HCT116 (cell line): Measurements from ENCODE around the gene ADGRE1. TPM values are rescaled to one million over a fixed set of nuclear protein-coding genes. Genes with fewer than 3 reads are reported as not detected.

Source experiments
- ATAC-seq: fragments of 200-7000 bp; cut with Tn5 transposase; 2 replicates; pipeline ENCODE4 v1.9.1; 2020; ENCODE audit warnings: mild to moderate bottlenecking, moderate library complexity
- BruUV-seq: library from RNA; stranded (reverse); fragments of 400-500 nt; replicated peaks from 2 replicates; lab custom pipeline; 2021; lab: Mats Ljungman, UMichigan
- CTCF ChIA-PET: fragments of 300-600 bp; sonication (Branson Sonifier 250); formaldehyde crosslinking; loops from one replicate; lab custom pipeline; 2021; ENCODE audit warnings: antibody characterized with exemption; lab: Charles Lee
- POLR2A ChIA-PET: fragments of 300-600, 350-600 bp; sonication (Branson Sonifier 250); formaldehyde crosslinking; loops from one replicate; lab custom pipeline; 2021; ENCODE audit warnings: antibody characterized with exemption; lab: Charles Lee
- RAD21 ChIA-PET, 2 experiments: fragments of 300-600 bp; sonication (Branson Sonifier 250); formaldehyde crosslinking; loops; one replicate each; lab custom pipeline; 2023; ENCODE audit warnings: low total read pairs in 2 of 2; ENCODE audit not compliant: uncharacterized antibody in 2 of 2, unreplicated experiment in 2 of 2, low non-redundant PET in 1 of 2; lab: Charles Lee
- DNase-seq: peaks from one replicate; pipeline ENCODE4 v3.0.0-alpha.2; 2010; ENCODE audit warnings: low read depth, low spot score
- H2AFZ ChIP-seq: fragments of 200-600 bp; shearing (Covaris generic), sonication (generic); 2 replicates; pipeline ENCODE4 v1.6.1; 2017; ENCODE audit warnings: low read depth, mixed run types, mixed read lengths, antibody characterized with exemption, low read length; ENCODE audit not compliant: poor library complexity, severe bottlenecking
- H3K27ac ChIP-seq: 2 replicates; pipeline ENCODE4 v1.5.1; 2012; ENCODE audit warnings: low read depth, low read length
- H3K27me3 ChIP-seq: fragments of 200-600 bp; sonication (generic); 2 replicates; pipeline ENCODE4 v1.6.1; 2016; ENCODE audit warnings: mixed run types, low read length, mixed read lengths; ENCODE audit not compliant: insufficient read depth
- H3K36me3 ChIP-seq, 2 experiments: fragments of 200-500 bp in 1 of 2; fragments of 200-600 bp in 1 of 2; sonication (Bioruptor generic) in 1 of 2; sonication (generic) in 1 of 2; 2 replicates each; pipeline versions ENCODE4 v1.5.1 to v1.6.1; 2014 to 2016; ENCODE audit warnings: low read length in 2 of 2, inconsistent platforms in 1 of 2, mixed read lengths in 1 of 2, mixed run types in 1 of 2; ENCODE audit not compliant: insufficient read depth in 2 of 2, control insufficient read depth in 1 of 2
- H3K4me1 ChIP-seq, 2 experiments: fragments of 200-600 bp in 1 of 2; sonication (generic) in 1 of 2; 2 replicates each; pipeline versions ENCODE4 v1.5.1 to v1.6.1; 2012 to 2017; ENCODE audit warnings: low read length in 2 of 2, inconsistent platforms in 1 of 2, mild to moderate bottlenecking in 1 of 2, mixed read lengths in 1 of 2, mixed run types in 1 of 2, moderate library complexity in 1 of 2; ENCODE audit not compliant: insufficient read depth in 2 of 2, control insufficient read depth in 1 of 2
- H3K4me2 ChIP-seq: fragments of 200-600 bp; sonication (generic); 2 replicates; pipeline ENCODE4 v1.6.1; 2017; ENCODE audit warnings: mixed run types, low read length, mixed read lengths
- H3K4me3 ChIP-seq, 2 experiments: fragments of 200-600 bp in 1 of 2; sonication (generic) in 1 of 2; replicated peaks in 1 of 2; 2 replicates each; pipeline ENCODE4 v1.5.1; 2011 to 2016; ENCODE audit warnings: low read length in 2 of 2, control low read depth in 1 of 2, low read depth in 1 of 2, mild to moderate bottlenecking in 1 of 2, mixed read lengths in 1 of 2, mixed run types in 1 of 2
- H3K79me2 ChIP-seq: fragments of 200-600 bp; sonication (generic); 2 replicates; pipeline ENCODE4 v1.6.1; 2017; ENCODE audit warnings: mild to moderate bottlenecking, mixed run types, low read length, moderate library complexity, mixed read lengths; ENCODE audit not compliant: insufficient read depth
- H3K9ac ChIP-seq: fragments of 200-600 bp; sonication (generic); 2 replicates; pipeline ENCODE4 v1.6.1; 2016; ENCODE audit warnings: low read length, mixed read lengths
- H3K9me2 ChIP-seq: fragments of 200-600 bp; sonication (generic), shearing (Covaris generic); 2 replicates; pipeline ENCODE4 v1.6.1; 2017; ENCODE audit warnings: mixed run types, mild to moderate bottlenecking, moderate library complexity; ENCODE audit not compliant: insufficient read depth
- H3K9me3 ChIP-seq, 2 experiments: fragments of 200-500 bp in 1 of 2; fragments of 200-600 bp in 1 of 2; sonication (Bioruptor generic) in 1 of 2; sonication (generic) in 1 of 2; 2 replicates each; pipeline ENCODE4 v1.6.1; 2014 to 2017; ENCODE audit warnings: low read length in 2 of 2, mixed read lengths in 2 of 2, inconsistent platforms in 1 of 2, low read depth in 1 of 2, mild to moderate bottlenecking in 1 of 2, mixed run types in 1 of 2, moderate library complexity in 1 of 2; ENCODE audit not compliant: control insufficient read depth in 1 of 2, insufficient read depth in 1 of 2
- H4K20me1 ChIP-seq: fragments of 200-600 bp; sonication (generic), shearing (Covaris generic); 2 replicates; pipeline ENCODE4 v1.6.1; 2017; ENCODE audit warnings: mixed run types, mild to moderate bottlenecking, moderate library complexity; ENCODE audit not compliant: insufficient read depth
- ATF3 ChIP-seq: IDR thresholded peaks from 2 replicates; pipeline ENCODE4 v1.6.1; 2012
- CBX3 ChIP-seq: IDR thresholded peaks from 2 replicates; pipeline ENCODE4 v1.6.1; 2012; ENCODE audit warnings: low read depth
- ELF1 ChIP-seq: IDR thresholded peaks from 2 replicates; pipeline ENCODE4 v1.6.1; 2012; ENCODE audit warnings: low read depth, borderline replicate concordance
- EZH2 ChIP-seq: fragments of 200-600 bp; sonication (generic); IDR thresholded peaks from 2 replicates; pipeline ENCODE4 v1.6.1; 2017; ENCODE audit warnings: antibody characterized with exemption, mixed run types
- EZH2phosphoT487 ChIP-seq: fragments of 200-600 bp; IDR thresholded peaks from 2 replicates; pipeline ENCODE4 v1.6.1; 2018; ENCODE audit warnings: antibody characterized with exemption, borderline replicate concordance
- FOSL1 ChIP-seq: IDR thresholded peaks from 2 replicates; pipeline ENCODE4 v1.6.1; 2012; ENCODE audit warnings: low read depth
- JUND ChIP-seq: IDR thresholded peaks from 2 replicates; pipeline ENCODE4 v1.6.1; 2012
- POLR2A ChIP-seq: IDR thresholded peaks from 2 replicates; pipeline ENCODE4 v1.7.0; 2011; ENCODE audit warnings: borderline replicate concordance; ENCODE audit not compliant: insufficient read depth, insufficient read length; ENCODE audit errors: extremely low read depth
- REST ChIP-seq: IDR thresholded peaks from 2 replicates; pipeline ENCODE4 v1.6.1; 2012; ENCODE audit warnings: low read depth
- SP1 ChIP-seq: IDR thresholded peaks from 2 replicates; pipeline ENCODE4 v1.6.1; 2012; ENCODE audit warnings: low read depth
- TCF7L2 ChIP-seq: IDR thresholded peaks from 2 replicates; pipeline ENCODE4 v1.7.0; 2011; ENCODE audit warnings: borderline replicate concordance, inconsistent platforms; ENCODE audit not compliant: insufficient read depth, insufficient read length; ENCODE audit errors: extremely low read depth
- YY1 ChIP-seq: IDR thresholded peaks from 2 replicates; pipeline ENCODE4 v1.6.1; 2011; ENCODE audit warnings: low read length, low read depth, moderate library complexity, mild to moderate bottlenecking; ENCODE audit not compliant: insufficient replicate concordance; ENCODE audit errors: extremely low read depth
- ZFX ChIP-seq: fragments of 450-650 bp; IDR thresholded peaks from 2 replicates; pipeline ENCODE4 v1.6.1; 2017
- ZNF274 ChIP-seq: fragments of 200-500 bp; sonication (Bioruptor generic); IDR thresholded peaks from 2 replicates; pipeline ENCODE4 v1.6.1; 2014; ENCODE audit warnings: mild to moderate bottlenecking, low read depth, low read length, inconsistent platforms
- intact Hi-C: fragments of 100-400 bp; cut with micrococcal nuclease; formaldehyde crosslinking; loops from 2 replicates; pipeline ENCODE4 v1.10.0; 2022
- total RNA-seq: library from RNA; stranded (reverse); gene quantifications from one replicate; pipeline ENCODE4 v1.2.1, GENCODE V29; 2021; ENCODE audit not compliant: unreplicated experiment

The ADGRE1 gene
- total RNA-seq, 1 experiment from 2014 or later: not detected

- Histone ChIP-seq H3K9me3 (peaks cover 0 to 13% of the 10 kb centered on the region in 2 experiments; a peak in 1 of 4 replicates), H3K4me2 (no peak overlapping the region), H3K4me1 (no peaks in the 10 kb centered on the region), H3K9me2 (no peaks in the 10 kb centered on the region), H3K27ac (no peak overlapping the region), H3K79me2 (no peaks in the 10 kb centered on the region), H3K27me3 (no peaks in the 10 kb centered on the region), H3K36me3 (no peaks in the 10 kb centered on the region), H4K20me1 (no peaks in the 10 kb centered on the region), H2AFZ (no peak overlapping the region), H3K9ac (no peak overlapping the region), H3K4me3 (no peak overlapping the region)
- CTCF ChIA-PET: no interaction called here
- intact Hi-C loops: no loop called here
- POLR2A ChIA-PET: no interaction called here
- TF ChIP-seq JUND (no peak), ZFX (no peak), ELF1 (no peak), CBX3 (no peak), SP1 (no peak), TCF7L2 (no peak), EZH2 (no peak), FOSL1 (no peak), ZNF274 (no peak), EZH2phosphoT487 (no peak), YY1 (no peak), REST (no peak), POLR2A (no peak), ATF3 (no peak)
- ATAC-seq (no peak), DNase-seq (no peak)
- RAD21 ChIA-PET: no interaction called here
- BruUV-seq: no TSS peak
Measured at GRCh38 chr19:6911523-6911922, 24.1 kb downstream of the ADGRE1 start.
